ENCODE results near the gene ADTRP. TPM values are rescaled to one million over a fixed set of nuclear protein-coding genes. Genes with fewer than 3 reads are reported as not detected.
A peak's percentile ranks its signal among the peaks of the same experiment; 100 is the strongest.

Gene ADTRP
- total and polyA plus RNA-seq, 8 donors, result 0.65 to 11.4 (median 1.4) TPM

DNA sequence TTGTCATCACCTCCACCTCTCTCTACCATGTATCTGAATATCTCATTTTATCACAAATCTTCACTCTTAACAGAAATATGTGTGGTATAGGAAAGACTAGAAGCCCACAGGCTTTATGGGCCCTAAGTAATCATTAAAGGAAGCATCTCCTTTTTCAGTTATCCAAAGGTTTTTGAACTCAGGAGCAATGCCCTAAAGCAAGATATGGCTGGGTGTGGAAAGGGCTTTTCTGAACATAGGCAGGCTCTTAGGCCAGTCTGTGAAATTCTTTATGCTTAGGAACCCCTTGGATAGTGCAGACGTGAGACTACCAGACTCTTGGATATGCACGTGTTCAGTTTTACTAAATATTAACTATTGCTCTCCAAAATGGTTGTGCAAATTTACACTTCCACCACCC is 99.5 kb downstream of the ADTRP start:
- intact Hi-C loops (cut with DNase I), result no loop called here
- H3K4me3 ChIP-seq, result no peak overlapping the region
- H3K36me3 ChIP-seq, result no peaks in the 10 kb centered on the region
- ATAC-seq (no peak), DNase-seq (no peak)
- H3K9me3 ChIP-seq, result peaks cover 4 to 9% of the 10 kb centered on the region in 2 donors
- H3K4me1 ChIP-seq, result peaks cover 0 to 4% of the 10 kb centered on the region in 2 donors
- H3K27me3 ChIP-seq, result no peaks in the 10 kb centered on the region
- H3K27ac ChIP-seq, result no peak overlapping the region
- TF ChIP-seq, protein P1, sequence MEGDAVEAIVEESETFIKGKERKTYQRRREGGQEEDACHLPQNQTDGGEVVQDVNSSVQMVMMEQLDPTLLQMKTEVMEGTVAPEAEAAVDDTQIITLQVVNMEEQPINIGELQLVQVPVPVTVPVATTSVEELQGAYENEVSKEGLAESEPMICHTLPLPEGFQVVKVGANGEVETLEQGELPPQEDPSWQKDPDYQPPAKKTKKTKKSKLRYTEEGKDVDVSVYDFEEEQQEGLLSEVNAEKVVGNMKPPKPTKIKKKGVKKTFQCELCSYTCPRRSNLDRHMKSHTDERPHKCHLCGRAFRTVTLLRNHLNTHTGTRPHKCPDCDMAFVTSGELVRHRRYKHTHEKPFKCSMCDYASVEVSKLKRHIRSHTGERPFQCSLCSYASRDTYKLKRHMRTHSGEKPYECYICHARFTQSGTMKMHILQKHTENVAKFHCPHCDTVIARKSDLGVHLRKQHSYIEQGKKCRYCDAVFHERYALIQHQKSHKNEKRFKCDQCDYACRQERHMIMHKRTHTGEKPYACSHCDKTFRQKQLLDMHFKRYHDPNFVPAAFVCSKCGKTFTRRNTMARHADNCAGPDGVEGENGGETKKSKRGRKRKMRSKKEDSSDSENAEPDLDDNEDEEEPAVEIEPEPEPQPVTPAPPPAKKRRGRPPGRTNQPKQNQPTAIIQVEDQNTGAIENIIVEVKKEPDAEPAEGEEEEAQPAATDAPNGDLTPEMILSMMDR (IDR thresholded peaks at IDR 0.05), result no peak

DNA sequence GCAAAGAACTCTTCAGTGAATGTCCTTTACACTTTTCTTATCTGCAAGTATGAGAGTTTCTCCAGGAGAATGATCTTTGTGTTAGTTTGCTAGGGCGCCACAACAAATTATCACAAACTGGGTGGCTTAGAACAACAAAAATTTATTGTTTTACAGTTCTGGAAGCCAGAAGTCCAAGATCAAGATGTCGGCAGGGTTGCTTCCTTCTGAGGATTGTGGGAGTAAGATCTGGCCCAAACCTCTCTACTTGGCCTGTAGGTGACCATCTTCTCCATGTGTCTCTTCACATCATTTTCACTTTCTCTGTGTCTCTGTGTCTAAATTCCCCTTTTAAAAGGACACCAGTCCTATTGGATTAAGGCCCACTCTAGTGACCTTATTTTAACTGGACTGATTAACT is 103.0 kb downstream of the ADTRP start:
- ATAC-seq, result peak; percentile 81
- TF ChIP-seq, protein P1 (IDR thresholded peaks at IDR 0.05), result peak in 1 of 2 donors; percentile 36

GRCh38 chr6:11672669-11673068 is 105.9 kb downstream of the ADTRP start:
- no peak for ATAC-seq

More for the DNA sequence above, 103.0 kb downstream of the ADTRP start:
- no peaks in the 10 kb centered on the region for H3K36me3 ChIP-seq
- H3K9me3 ChIP-seq, result peaks cover 4 to 8% of the 10 kb centered on the region in 2 donors
- H3K27ac ChIP-seq, result no peak overlapping the region
- no peak overlapping the region for H3K4me3 ChIP-seq
- no peaks in the 10 kb centered on the region for H3K27me3 ChIP-seq
- H3K4me1 ChIP-seq, result no peaks in the 10 kb centered on the region
- intact Hi-C loops (cut with DNase I), result no loop called here
- DNase-seq, result no peak

DNA sequence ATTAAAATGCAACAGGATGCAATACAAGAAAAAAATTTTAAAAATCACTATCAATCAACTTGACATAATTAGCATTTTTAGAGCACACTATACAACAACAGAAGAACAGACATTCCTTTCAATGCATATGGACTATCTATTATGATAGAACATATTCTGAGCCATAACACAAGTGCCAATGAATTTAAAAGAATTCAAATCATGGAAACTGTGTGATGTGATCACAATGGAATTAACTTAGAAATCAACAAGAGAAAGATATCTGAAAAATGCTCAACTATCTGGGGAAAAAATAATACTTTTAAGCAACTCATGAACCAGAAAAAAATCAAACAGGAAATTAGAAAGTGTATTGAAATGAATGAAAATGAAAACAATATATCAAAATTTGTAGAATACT is 106.3 kb downstream of the ADTRP start:
- ATAC-seq (no peak), DNase-seq (no peak)
- intact Hi-C loops (cut with DNase I), result no loop called here
- Histone ChIP-seq H3K36me3 (no peaks in the 10 kb centered on the region), H3K4me3 (no peak overlapping the region), H3K9me3 (peaks cover 0 to 4% of the 10 kb centered on the region in 2 donors), H3K27ac (no peak overlapping the region), H3K27me3 (no peaks in the 10 kb centered on the region), H3K4me1 (no peaks in the 10 kb centered on the region)
- TF ChIP-seq, protein P1 (IDR thresholded peaks at IDR 0.05), result no peak

More at GRCh38 chr6:11672669-11673068, 105.9 kb downstream of the ADTRP start:
- Histone ChIP-seq H3K27ac (no peak overlapping the region), H3K4me1 (no peaks in the 10 kb centered on the region), H3K27me3 (no peaks in the 10 kb centered on the region), H3K4me3 (no peak overlapping the region), H3K9me3 (peaks cover 0 to 4% of the 10 kb centered on the region in 2 donors), H3K36me3 (no peaks in the 10 kb centered on the region)
- intact Hi-C loops (cut with DNase I), result no loop called here
- no peak for DNase-seq
- TF ChIP-seq, protein P1 (IDR thresholded peaks at IDR 0.05), result no peak

DNA sequence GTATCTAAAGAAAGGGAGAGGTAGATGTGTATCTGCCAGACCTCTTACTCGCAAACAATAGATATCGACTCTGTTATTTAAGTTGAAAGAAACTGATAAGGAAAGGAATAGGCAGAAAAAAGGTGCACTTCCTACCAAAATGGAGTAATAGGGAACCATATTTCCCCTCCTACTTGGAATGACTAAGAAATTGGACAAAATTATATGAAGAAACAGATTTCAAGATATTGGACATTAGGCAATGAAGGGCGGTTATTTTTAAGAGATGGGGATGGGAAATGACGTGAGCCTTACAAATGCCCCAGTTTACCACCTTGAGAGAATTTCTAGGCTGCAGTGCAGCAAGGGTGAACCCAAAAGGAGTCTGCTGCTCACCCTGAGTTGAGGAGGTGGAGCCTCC is 108.9 kb downstream of the ADTRP start:
- ATAC-seq, result no peak
- no peak for DNase-seq

More for the DNA sequence above, 108.9 kb downstream of the ADTRP start:
- intact Hi-C loops (cut with DNase I), result no loop called here
- no peaks in the 10 kb centered on the region for H3K9me3 ChIP-seq
- no peak overlapping the region for H3K4me3 ChIP-seq
- H3K4me1 ChIP-seq, result no peaks in the 10 kb centered on the region
- H3K27ac ChIP-seq, result no peak overlapping the region
- no peaks in the 10 kb centered on the region for H3K36me3 ChIP-seq
- TF ChIP-seq, protein P1 (IDR thresholded peaks at IDR 0.05), result no peak
- H3K27me3 ChIP-seq, result no peaks in the 10 kb centered on the region
